BE2C (cell line): ENCODE data around the gene TOB1.
"Not testable (repeated sequence)": the region's sequence is repeated elsewhere in the genome, so short reads cannot be mapped to it uniquely, and the experiment has no call there.

Source experiments
- DNase-seq: peaks from one replicate; pipeline ENCODE4 v3.0.0-alpha.2; 2020
- H3K27me3 ChIP-seq: fragments of 250-450 bp; sonication (Bioruptor Pico); 2 replicates; pipeline ENCODE4 v1.5.1; 2020; ENCODE audit warnings: mild to moderate bottlenecking
- H3K36me3 ChIP-seq: fragments of 250-450 bp; sonication (Bioruptor Pico); 2 replicates; pipeline ENCODE4 v1.5.1; 2020; ENCODE audit warnings: mild to moderate bottlenecking
- H3K4me1 ChIP-seq: fragments of 250-450 bp; sonication (Bioruptor Pico); 2 replicates; pipeline ENCODE4 v1.5.1; 2020
- H3K4me3 ChIP-seq: 2 replicates; pipeline ENCODE4 v1.5.1; 2011; ENCODE audit warnings: low read depth, low read length
- H3K9me3 ChIP-seq: fragments of 250-450 bp; sonication (Bioruptor Pico); 2 replicates; pipeline ENCODE4 v1.5.1; 2020
- TF ChIP-seq, protein P1 (sequence below): IDR thresholded peaks from 2 replicates; pipeline ENCODE4 v1.5.1; 2012; ENCODE audit warnings: mild to moderate bottlenecking, low read depth, low read length

TOB1 gene

DNA sequence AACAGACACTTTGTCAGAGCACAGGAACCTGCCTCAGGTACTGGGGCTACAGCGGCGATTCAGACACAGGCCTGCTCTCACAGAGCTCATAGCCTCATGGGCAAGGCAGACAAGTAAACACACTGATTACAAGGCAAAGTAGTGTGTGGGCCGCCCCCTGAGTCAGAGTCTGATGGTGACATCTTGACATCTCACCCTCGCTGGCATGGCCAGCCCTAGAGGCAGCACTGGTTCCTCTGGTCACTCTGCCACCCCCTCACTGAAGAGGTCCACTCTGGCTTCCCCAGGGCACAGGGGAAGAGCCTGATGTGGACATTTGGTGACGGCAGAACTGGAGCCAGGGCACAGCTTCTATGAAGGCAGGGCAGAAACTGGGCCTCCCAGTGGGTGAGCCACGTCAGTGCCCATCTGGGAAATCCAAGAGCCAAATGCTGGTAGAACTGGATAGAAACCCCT, 32.9 kb upstream of the TOB1 start:
- TF ChIP-seq, protein P1, sequence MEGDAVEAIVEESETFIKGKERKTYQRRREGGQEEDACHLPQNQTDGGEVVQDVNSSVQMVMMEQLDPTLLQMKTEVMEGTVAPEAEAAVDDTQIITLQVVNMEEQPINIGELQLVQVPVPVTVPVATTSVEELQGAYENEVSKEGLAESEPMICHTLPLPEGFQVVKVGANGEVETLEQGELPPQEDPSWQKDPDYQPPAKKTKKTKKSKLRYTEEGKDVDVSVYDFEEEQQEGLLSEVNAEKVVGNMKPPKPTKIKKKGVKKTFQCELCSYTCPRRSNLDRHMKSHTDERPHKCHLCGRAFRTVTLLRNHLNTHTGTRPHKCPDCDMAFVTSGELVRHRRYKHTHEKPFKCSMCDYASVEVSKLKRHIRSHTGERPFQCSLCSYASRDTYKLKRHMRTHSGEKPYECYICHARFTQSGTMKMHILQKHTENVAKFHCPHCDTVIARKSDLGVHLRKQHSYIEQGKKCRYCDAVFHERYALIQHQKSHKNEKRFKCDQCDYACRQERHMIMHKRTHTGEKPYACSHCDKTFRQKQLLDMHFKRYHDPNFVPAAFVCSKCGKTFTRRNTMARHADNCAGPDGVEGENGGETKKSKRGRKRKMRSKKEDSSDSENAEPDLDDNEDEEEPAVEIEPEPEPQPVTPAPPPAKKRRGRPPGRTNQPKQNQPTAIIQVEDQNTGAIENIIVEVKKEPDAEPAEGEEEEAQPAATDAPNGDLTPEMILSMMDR: no peak

DNA sequence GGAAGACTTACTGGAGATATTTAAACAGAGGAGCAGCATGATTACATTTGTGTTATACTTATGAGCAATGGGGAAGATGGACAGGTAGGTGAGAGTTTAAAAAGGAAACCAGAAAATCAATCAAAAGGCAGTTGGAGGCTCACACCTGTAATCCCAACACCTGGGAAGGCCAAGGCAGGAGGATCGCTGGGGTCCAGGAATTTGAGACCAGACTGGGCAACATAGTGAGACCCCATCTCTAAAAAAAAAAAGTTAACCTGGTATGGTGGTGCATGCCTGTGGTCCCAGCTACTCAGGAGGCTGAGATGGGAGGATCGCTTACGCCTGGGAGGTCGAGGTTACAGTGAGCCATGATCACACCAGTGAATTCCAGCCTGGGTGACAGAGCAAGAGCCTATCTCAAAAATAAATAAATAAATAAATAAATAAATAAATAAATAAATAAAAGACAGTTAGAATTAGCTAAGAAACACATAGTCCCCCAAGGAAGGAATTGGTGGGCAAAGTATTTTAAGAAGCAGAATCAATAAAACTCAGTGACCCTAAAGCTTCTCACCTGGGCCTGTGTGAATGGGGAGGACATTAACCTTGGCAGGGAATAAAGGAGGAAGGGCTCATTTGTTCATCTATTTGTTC, 32.3 kb upstream of the TOB1 start:
- TF ChIP-seq, protein P1: no peak
- Histone ChIP-seq H3K4me1 (peaks cover 12% of the 10 kb centered on the region), H3K36me3 (no peaks in the 10 kb centered on the region), H3K9me3 (no peaks in the 10 kb centered on the region), H3K27me3 (no peaks in the 10 kb centered on the region), H3K4me3 (no peak overlapping the region)
- DNase-seq: no peak

More for the DNA sequence above, 32.9 kb upstream of the TOB1 start:
- Histone ChIP-seq H3K4me3 (no peak overlapping the region), H3K36me3 (no peaks in the 10 kb centered on the region), H3K9me3 (no peaks in the 10 kb centered on the region), H3K27me3 (no peaks in the 10 kb centered on the region), H3K4me1 (peaks cover 15% of the 10 kb centered on the region)
- no peak for DNase-seq

DNA sequence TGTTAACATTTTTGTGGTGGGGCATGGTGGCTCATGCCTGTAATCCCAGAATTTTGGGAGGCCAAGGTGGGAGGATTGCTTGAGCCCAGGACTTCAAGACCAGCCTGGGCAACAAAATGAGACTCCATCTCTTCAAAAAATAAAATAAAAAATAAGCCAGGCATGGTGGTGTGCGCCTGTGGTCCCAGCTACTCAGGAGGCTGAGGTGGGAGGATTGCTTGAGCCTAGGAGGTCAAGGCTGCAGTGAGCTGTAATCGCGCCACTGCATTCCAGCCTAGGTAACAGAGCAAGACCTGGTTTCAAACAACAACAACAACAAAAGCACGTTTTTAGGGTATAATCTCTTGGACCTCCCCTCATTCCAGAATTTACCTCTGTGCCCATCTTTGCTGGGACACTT, 28.4 kb upstream of the TOB1 start:
- H3K4me3 ChIP-seq, H3K36me3 ChIP-seq, H3K27me3 ChIP-seq, H3K9me3 ChIP-seq, DNase-seq: not testable (repeated sequence)
- H3K4me1 ChIP-seq: peaks cover 14% of the 10 kb centered on the region

DNA sequence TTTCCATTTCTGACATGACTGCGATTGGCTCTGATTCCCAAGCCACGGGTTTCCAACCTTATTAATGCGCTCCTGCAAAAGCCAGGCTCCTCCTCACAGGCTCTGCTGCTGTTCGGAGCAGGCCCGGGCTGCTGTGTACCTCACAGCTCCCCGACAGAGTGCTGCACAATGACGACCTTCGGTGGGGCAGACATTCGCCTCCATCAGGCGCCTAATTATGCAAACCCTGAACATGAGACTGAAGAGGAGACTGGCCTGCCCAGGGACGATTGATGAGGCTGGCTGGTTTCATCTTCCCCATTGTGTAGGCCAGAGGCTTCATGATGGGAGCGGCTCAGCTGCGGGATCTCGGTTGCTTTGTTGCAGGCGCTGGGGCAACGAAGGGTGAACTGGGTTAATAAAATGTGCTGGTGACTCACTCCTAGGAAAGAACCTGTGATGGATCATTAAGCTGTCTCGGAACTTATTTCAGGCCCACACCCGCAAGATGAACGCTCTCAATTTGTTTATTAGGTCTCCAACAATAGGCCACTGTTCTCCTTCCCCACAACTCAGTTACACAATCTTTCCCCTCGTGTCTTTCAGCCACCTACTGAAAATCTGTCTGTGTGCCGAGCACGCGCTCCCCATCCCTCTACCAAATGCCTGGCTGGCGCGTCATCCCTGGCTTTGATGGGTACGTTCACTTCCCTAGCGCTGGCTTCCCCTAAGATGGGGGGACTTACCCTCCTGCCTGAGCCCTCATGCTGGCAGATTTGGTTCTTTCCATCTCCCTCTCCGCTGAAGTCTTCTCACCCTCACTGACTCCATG, 27.2 kb upstream of the TOB1 start:
- no peaks in the 10 kb centered on the region for H3K36me3 ChIP-seq
- H3K4me3 ChIP-seq: no peak overlapping the region
- no peaks in the 10 kb centered on the region for H3K27me3 ChIP-seq
- peaks cover 14% of the 10 kb centered on the region for H3K4me1 ChIP-seq
- no peak for DNase-seq
- TF ChIP-seq, protein P1: no peak
- H3K9me3 ChIP-seq: no peaks in the 10 kb centered on the region

DNA sequence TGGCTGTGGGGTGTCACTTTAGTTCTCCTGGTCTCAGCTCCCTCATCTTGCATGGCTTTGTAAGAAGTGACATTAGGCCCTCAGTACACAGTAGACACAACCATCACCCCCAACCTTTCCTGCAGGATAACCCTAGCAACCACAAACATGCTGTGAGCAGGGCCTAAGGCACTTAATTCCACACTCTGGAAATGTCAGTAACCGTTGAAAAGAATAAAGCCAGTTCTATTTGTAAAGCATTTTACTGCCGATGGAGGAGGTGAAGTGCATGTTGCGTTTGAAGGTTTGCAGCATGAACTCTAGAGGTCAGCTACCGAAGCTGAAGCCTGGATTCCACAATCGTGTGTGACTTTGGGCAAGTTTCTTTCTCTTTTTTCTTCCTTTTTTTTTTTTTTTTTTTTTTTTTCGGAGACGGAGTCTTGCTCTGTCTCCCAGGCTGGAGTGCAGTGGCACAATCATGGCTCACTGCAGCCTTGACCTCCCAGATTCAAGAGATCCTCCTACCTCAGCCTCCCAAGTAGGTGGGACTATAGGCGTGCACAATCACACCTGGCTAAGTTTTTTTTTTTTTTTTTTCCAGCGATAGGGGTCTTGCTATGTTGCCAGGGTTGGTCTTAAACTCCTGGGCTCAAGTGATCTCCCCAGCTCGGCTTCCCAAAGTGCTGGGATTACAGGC, 26.1 kb upstream of the TOB1 start:
- Histone ChIP-seq H3K36me3 (no peaks in the 10 kb centered on the region), H3K9me3 (no peaks in the 10 kb centered on the region), H3K27me3 (no peaks in the 10 kb centered on the region), H3K4me1 (peaks cover 14% of the 10 kb centered on the region), H3K4me3 (no peak overlapping the region)
- TF ChIP-seq, protein P1: no peak
- no peak for DNase-seq

DNA sequence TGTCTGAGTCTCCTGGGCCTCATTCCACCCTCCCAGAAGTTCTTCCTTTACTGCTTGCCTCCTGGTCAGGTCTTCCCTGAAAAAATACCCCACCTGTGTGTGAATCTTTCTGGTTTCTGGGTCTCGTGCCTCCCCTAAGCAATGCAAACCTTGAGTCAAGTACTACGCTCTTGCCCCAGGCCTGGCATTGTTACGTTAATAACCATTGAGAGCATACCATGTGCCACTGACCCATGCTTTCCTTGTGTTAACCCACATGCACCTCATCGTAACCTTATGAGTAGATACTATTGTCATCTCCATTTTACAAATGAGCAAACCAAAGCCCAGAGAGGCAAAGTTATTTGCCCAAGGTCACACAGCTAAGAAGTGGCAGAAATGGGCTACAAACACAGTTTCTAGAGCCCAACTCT, 25.4 kb upstream of the TOB1 start:
- TF ChIP-seq, protein P1: no peak
- H3K4me3 ChIP-seq: no peak overlapping the region
- DNase-seq: no peak
- no peaks in the 10 kb centered on the region for H3K27me3 ChIP-seq
- no peaks in the 10 kb centered on the region for H3K9me3 ChIP-seq
- H3K36me3 ChIP-seq: no peaks in the 10 kb centered on the region
- peaks cover 14% of the 10 kb centered on the region for H3K4me1 ChIP-seq
